Measurements from ENCODE around the gene STIM2. TPM values are rescaled to one million over a fixed set of nuclear protein-coding genes. Genes with fewer than 3 reads are reported as not detected.
A peak's percentile ranks its signal among the peaks of the same experiment; 100 is the strongest.
"Not testable (repeated sequence)": the region's sequence is repeated elsewhere in the genome, so short reads cannot be mapped to it uniquely, and the experiment has no call there.

STIM2 gene
- polyA plus RNA-seq, 3 donors = 37.9 to 42.6 (median 41.7) TPM

DNA sequence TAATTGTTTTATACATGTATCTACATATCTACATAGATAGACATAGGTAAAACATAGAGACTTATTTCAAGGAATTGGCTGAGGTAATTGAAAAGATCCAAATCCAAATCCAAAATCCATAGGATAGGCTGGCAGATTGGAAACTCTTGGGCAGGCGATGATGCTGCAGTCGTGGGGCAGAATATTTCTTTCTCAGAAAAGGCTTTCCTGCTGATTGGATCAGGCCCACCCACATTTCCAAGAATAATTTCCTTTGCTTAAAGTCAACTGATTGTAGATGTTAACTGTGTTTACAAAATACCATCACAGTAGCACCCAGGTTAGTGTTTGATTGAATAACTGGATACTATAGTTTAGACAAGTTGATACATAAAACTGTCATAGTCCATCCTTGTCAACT lies 27.2 kb downstream of the STIM2 start:
- DNase-seq (ENCODE audit: extremely low read depth in 1 of 11, low read depth in 9 of 11, low spot score in 4 of 11) = no peak

DNA sequence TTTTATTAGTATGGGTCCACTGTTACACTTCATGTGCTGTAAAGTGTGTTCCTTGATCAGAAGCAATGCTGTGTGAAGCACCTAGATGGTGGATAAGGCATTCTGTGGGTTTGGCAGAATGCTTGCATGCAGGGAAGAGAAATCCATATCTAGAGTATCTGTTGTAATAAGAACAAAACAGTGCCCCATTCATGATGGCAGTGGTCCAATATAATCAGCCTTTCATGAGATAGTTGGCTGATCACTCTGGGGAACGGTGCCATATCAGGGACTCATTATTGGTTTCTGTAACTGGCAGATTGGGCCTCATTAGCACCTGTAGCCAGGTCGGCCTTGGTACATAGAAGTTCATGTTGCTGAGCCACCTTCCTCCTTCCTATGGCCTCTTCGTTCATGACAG lies 28.7 kb downstream of the STIM2 start:
- no peak for DNase-seq (ENCODE audit: extremely low read depth in 1 of 11, low read depth in 9 of 11, low spot score in 4 of 11)

DNA sequence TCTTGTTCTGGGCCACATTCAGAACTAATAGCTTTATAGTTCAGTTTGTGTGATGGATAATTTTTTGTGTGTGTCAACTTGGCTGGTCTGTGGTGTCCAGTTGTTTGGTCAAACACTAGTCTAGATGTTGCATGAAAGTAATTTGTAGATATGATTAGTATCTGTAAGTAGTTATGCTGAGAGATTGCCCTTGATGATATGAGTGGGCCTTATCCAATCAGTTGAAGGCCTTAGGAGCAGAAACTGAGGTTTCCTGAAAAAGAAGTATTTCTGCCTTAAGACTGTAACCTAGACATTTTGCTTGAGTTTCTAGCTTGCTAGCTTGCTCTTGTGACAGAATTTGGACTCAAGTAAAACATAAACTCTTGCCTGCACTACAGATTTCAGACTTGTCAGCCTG lies 30.4 kb downstream of the STIM2 start:
- no peak for DNase-seq (ENCODE audit: extremely low read depth in 1 of 11, low read depth in 9 of 11, low spot score in 4 of 11)

DNA sequence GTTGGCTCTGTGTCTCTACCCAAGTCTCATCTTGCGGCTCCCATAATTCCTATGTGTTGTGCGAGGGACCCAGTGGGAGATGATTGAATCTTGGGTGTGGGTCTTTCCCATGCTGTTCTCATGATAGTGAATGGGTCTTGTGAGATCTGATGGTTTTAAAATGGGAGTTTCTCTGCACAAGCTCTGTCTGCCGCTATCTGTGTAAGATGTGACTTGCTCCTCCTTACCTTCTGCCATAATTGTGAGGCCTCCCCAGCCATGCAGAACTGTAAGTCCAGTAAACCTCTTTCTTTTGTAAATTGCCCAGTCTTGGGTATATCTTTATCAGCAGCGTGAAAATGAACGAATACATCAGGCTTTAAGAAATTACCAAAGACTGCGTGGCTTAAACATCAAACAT lies 31.2 kb downstream of the STIM2 start:
- no peak for DNase-seq (ENCODE audit: extremely low read depth in 1 of 11, low read depth in 9 of 11, low spot score in 4 of 11)

DNA sequence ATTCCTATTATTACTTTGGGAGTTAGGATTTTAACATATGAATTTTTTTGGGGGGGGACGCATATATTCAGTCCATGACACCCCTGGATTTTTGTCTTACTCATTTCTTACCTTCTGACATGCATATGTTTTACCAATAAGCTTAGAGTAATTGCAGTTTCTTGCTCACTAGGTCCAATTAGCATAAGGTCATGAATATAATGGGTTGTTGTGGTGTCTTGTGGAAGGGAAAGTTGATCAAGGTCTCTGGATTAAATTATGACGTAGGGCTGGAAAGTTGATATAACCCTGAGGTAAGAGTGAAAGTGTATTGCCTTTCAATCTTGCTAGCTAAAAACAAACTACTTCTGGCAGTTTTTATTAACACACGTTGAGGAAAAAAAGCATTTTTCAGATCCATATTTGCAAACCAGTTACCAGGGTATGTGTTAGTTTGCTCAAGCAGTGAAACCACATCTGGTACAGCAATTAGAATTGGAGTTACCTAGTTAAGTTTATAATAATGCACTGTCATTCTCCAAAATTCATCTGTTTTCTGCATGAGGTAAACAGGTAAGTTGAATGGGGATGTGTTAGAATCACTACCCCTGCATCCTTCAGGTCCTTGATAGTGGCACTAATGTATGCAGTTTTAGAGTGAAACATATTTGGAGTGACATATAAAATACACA lies 32.0 kb downstream of the STIM2 start:
- no peak for DNase-seq (ENCODE audit: extremely low read depth in 1 of 11, low read depth in 9 of 11, low spot score in 4 of 11)

DNA sequence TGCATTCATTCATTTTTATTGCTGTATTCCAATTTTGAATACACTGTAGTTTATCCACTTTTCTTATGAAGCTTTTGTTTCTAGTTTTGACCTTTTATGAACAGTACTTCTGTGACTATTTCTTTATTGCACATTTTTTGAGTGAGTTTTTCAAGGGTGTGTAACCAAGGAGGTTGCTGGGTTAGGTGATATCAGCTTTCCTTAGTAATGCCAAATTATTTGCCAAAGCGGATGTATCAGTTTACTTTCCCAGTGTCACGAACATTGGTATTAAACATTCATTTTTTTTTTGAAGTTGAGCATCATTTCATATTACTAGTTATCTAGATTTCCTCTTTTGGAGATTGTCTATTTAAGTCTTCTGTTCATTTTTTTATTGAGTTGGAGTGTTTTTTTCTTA lies 32.9 kb downstream of the STIM2 start:
- DNase-seq (ENCODE audit: extremely low read depth in 1 of 11, low read depth in 9 of 11, low spot score in 4 of 11) = no peak

DNA sequence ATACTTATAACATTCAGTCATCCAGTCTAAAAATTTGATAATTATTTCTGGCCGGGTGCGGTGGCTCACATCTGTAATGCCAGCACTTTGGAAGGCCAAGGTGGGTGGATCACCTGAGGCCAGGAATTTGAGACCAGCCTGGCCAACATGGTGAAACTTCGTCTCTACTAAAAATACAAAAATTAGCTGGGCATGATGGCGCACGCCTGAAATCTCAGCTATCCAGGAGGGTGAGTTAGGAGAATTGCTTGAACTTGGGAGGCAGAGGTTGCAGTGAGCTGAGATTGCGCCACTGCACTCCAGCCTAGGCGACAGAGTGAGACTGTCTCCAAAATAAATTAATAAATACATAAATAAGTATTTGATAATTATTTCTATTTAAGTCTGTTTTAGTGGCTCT lies 34.2 kb downstream of the STIM2 start:
- DNase-seq (ENCODE audit: extremely low read depth in 1 of 11, low read depth in 9 of 11, low spot score in 4 of 11) = not testable (repeated sequence)

DNA sequence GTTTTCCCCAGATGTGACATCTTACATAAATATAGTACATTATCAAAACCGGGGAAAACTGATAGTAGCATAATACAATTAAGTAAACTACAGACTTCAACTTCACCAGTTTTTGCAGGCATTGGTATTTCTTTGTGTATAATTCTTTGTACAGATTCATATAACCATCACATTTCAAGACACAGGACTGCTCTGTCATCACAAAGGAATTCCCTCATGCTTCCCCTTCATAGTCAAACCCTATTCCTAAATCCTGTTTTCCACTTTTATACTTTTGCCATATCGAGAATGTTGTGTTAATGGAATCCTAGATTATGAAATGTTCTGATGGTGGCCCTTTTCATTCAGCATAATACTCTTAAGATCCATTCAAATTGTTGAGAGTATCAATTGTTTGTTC lies 36.0 kb downstream of the STIM2 start:
- DNase-seq (ENCODE audit: extremely low read depth in 1 of 11, low read depth in 9 of 11, low spot score in 4 of 11) = no peak

DNA sequence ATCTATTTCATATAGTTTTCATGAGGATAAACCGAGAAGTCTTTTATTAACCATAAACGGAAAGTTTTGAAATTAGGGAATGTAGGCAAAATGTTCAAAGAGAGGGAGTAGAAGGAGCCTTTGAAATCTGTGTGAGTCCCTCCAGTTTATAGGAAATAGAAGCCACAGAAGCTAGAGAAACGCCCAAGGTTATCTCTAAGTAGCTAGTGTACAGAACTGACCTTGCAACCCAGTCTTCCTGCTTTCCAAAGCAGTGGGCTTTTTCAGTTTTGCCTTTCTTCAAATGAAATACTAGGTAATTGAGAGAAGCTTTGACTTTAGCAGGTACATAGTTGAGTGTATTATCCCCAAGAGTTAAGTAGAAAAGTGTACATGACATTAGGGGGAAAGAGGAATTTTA lies 39.4 kb downstream of the STIM2 start:
- DNase-seq (ENCODE audit: extremely low read depth in 1 of 11, low read depth in 9 of 11, low spot score in 4 of 11) = peak in 1 of 11 donors; percentile 5

DNA sequence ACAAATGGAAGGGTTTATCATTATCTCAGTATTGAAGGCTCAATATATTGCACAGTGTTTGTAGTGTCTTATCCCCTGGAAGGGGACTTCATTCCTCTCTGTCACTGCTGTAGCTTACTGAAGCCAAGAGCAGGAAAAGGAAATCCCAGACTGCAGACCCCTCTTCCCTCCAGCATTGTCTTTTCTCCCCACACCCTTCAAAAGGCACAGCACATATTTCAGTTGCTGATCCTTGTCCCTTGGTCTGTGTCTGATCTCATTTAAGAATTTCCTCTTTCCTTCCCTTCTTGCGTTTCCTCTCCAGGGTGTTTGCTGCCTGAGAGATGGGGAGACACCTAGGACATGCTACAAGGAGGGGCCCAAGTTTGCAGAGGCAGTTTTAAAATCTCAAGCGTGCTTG lies 40.1 kb downstream of the STIM2 start:
- no peak for DNase-seq (ENCODE audit: extremely low read depth in 1 of 11, low read depth in 9 of 11, low spot score in 4 of 11)

DNA sequence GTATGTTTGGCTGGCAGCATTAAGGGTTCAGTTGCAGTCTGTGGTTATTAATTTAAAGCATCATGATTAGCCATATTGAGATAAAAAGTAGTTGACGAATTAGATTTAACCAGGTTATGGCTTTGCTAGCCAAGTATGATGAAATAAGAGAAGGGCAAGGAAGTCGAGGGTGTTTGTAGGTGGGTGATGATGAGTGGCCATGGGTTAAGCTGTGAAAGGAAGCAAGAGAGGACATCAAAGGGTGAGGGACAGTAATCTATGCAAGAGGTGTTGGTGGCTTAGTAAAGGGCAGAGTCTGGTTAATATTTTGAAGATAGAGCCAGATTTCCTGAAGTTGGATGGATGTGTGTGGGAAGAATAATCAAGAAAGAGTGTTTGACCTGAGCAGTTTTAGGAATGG lies 44.5 kb downstream of the STIM2 start:
- DNase-seq (ENCODE audit: extremely low read depth in 1 of 11, low read depth in 9 of 11, low spot score in 4 of 11) = no peak

DNA sequence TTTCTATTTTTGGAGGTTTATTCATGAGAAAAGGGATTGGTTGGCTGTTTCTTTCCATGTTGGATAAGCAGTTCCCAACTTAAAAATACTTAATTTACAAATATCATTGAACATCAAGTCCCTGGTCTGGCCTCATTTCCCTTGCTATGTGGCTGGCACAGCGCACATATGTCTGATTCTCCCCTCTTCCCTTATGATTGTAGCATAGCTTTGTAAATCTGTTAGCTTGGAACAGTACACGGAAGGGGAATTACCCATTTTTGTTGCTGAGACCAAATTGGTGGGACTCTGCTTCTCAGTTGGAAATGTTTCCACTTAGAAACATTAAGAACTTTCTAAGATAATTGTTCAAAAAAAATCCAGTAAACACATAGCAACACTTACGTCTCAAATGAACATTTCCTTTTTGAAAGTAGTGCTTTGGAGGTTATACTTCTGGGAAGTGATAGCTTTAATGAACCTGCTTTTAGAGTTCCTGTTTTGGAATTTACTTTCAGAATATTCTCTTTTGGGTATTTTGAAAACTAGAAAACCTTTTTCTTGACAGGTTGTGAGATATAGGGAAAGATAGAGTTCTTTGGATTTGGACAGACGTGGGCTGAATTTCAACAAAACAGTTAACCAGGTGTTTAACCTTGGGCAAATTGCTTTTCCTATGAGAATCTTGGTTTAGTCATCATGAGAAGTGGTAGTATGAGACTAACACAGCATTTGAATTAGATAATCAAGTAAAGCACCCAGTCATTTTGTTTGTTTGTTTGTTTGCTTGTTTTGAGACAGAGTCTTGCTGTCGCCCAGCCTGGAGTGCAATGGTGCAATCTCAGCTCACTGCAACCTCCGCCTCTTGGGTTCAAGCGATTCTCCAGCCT lies 47.3 kb downstream of the STIM2 start:
- DNase-seq (ENCODE audit: extremely low read depth in 1 of 11, low read depth in 9 of 11, low spot score in 4 of 11) = no peak

DNA sequence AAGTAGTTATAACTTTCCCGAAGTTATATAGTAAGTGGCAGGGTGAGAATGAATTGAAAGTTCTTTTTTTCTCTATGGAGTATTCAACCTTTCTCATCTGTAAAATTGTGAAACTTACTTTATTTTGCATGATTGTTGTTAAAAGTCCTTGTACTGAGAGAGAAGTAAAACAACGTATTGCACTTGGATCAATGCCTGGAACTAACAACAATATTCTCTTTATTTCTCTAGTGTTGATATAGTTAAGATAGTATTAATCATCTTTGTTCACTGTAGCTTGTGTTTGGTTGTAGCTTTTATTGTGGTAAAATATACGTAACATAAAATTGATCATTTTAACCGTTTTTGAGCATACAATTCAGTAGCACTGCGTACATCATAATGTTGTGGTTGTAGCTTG lies 48.7 kb downstream of the STIM2 start:
- no peak for DNase-seq (ENCODE audit: extremely low read depth in 1 of 11, low read depth in 9 of 11, low spot score in 4 of 11)

DNA sequence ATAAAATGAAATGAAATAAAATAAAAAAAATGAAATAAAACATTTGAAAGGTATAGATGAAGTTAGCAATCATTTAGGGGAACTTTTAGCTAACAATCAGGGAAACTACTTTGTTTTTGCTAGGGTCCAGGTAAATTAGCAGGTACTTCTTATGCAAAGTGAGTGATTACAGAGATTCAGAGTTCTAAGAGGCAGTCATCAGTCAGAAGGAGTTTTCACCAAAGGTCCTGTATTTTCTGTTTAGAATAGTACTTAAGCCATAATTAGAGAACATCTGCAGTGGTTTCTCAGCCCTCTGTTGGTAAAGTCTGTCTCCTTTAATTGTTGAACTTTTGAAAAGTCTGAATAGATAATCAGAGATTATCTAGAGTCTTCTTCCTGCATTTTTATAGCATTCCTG lies 50.6 kb downstream of the STIM2 start:
- DNase-seq (ENCODE audit: extremely low read depth in 1 of 11, low read depth in 9 of 11, low spot score in 4 of 11) = no peak

DNA sequence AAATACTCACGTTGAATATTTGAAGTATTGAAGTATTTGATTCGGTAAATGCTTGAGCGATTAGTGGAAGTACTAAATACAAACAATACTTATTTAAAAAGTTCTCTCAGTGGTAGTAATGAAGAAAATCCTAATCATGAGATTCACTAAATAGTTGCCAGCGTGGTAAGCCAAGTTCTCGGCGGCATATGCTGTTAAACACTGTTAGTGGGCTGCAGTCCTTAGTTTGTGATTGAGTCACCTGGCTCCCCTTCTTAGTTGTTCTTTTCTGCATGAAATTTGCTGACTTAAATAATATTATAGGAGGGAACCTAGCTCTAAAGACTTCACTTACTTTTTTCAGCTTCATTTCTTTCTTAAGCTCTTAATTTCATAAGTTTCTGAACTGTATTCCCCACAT lies 51.4 kb downstream of the STIM2 start:
- no peak for DNase-seq (ENCODE audit: extremely low read depth in 1 of 11, low read depth in 9 of 11, low spot score in 4 of 11)

DNA sequence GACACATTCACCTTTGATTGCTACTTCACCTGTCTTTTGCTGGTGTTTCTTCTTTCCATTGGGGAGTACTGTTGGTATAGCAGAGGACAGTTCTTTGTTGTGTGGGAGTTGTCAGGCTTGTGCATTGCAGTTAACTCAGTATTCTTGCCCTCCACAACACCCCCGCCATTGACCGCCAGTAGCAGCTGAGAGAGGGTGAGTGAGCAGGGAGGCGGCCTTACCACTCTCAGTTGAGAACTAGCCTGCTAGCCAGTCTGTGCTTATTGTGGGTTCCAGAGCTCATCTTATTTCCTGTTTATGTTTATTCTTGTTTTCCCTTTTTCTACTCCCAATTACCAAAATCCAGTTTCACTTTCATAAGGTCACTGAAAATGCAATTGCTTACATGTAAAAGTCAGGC lies 52.2 kb downstream of the STIM2 start:
- DNase-seq (ENCODE audit: extremely low read depth in 1 of 11, low read depth in 9 of 11, low spot score in 4 of 11) = no peak

DNA sequence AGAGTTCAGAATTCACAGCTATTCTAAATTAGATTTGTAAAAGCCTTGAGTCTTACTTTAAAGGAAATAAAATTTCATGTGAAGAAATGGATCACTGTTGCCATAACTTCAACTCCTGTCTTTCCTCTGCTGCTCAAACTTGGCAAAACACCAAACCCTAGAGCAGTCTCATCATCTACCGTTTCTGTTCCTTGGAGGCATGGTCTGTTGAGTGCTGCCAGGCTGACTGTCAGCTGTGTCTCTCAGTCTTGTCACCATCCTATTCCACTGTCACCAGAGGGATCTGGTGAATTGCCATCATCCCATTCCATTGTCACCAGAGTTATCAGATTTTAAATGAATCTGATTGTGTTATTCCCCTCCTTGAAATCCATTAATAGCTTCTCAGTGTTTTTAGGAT lies 55.6 kb downstream of the STIM2 start:
- DNase-seq (ENCODE audit: extremely low read depth in 1 of 11, low read depth in 9 of 11, low spot score in 4 of 11) = no peak

DNA sequence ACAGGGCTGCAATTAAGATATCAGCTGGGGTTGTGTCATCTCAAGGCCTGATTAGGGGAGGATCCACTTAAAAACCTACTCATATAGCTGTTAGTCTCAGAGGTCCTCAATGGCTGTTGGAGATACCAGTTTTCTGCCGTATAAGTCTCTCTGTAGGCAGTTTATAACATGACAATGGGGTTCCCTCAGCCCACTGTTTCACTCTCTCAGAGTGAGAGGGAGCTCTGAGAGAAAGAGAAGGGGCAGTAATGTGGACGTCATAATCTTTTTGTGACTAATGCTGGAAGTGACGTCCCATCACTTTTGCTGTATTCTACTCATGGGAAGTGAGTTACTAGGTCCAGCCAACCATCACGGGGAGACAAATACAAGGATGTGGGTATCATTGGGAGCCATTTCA lies 70.3 kb downstream of the STIM2 start:
- DNase-seq (ENCODE audit: extremely low read depth in 1 of 11, low read depth in 9 of 11, low spot score in 4 of 11) = no peak

DNA sequence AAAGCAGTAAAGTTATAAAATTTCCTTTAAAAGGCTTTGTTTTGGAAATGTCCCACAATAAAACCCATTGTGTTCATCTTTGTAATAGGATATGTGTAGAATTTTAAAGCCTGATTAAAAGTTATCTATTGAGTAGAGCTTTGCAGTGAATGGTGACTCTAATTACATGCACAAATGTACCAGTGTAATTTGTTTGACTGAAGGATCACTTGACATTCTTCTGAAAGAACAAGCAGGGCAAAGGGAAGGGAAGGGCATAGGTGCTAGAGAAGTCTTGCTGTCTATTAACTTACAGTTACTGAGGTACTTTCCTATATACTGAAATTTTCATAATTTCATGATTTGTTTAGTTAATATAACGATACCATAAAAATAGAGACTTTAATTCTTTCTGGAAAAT lies 70.8 kb downstream of the STIM2 start:
- DNase-seq (ENCODE audit: extremely low read depth in 1 of 11, low read depth in 9 of 11, low spot score in 4 of 11) = no peak

DNA sequence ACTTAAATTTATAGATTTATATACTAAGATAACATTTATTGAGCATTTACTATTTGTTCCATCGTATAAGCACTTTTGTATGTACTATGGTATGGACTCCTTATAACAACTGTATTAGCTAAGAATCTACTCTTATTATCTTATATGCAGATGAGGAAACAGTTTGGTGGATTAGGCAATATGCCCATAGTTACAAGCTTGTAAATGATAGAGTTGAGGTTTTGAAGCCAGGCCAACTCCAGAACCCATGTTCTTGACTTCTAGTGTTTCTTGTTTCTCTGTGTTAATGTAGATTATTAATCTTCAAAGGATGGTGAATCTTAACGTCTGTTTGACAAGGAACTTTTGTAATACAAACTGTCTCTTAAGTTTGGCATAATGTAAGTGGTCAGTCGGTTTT lies 71.3 kb downstream of the STIM2 start:
- no peak for DNase-seq (ENCODE audit: extremely low read depth in 1 of 11, low read depth in 9 of 11, low spot score in 4 of 11)

DNA sequence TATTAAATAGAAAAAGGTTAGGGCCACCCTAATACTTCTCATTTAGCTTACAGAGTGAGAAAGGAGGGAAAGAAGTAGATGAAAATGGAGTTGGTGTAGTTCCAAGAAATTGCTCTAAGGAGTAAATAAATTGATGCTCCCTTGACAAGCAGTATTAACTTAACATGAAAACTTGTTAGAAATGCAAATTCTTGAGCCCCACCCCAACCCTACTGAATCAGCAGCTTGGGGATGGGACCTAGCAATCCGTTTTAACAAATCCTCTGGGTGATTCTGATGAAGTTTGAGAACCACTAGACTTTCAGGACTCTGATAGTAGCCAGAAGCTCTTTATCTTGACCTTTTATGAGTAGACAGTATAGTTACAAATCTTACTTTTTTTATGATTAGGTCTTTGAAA lies 74.8 kb downstream of the STIM2 start:
- no peak for DNase-seq (ENCODE audit: extremely low read depth in 1 of 11, low read depth in 9 of 11, low spot score in 4 of 11)
